Endothelial cell of umbilical vein (primary cell): ENCODE results near the gene HBE1. TPM values are rescaled to one million over a fixed set of nuclear protein-coding genes. Genes with fewer than 3 reads are reported as not detected.

ENCODE experiments used
- BruUV-seq: library from RNA; stranded (reverse); fragments of 400-500 nt; replicated peaks from 2 replicates; lab custom pipeline; 2021; lab: Mats Ljungman, UMichigan
- CTCF ChIA-PET: fragments of 300-600, 350-600 bp; sonication (Branson Sonifier 250); formaldehyde crosslinking; loops from one replicate; lab custom pipeline; 2021; ENCODE audit warnings: antibody characterized with exemption, inconsistent platforms; lab: Charles Lee
- POLR2A ChIA-PET: fragments of 300-600, 350-600 bp; sonication (Branson Sonifier 250); formaldehyde crosslinking; loops from one replicate; lab custom pipeline; 2021; ENCODE audit warnings: antibody characterized with exemption, inconsistent platforms; lab: Charles Lee
- DNase-seq: peaks from one replicate; pipeline ENCODE4 v3.0.0-alpha.2; 2011; ENCODE audit warnings: low read depth, low spot score
- FAIRE-seq: peaks from 2 replicates; lab custom pipeline; 2011; peaks lifted over from hg19 to GRCh38; lab: Jason Lieb, UNC
- H2AFZ ChIP-seq: 2 replicates; pipeline ENCODE4 v1.6.0; 2012; ENCODE audit warnings: low read depth, low read length, control low read depth, inconsistent platforms
- H3K27ac ChIP-seq: 2 replicates; pipeline ENCODE4 v1.5.1; 2011; ENCODE audit warnings: low read depth, mild to moderate bottlenecking, control low read depth, low read length, moderate library complexity; ENCODE audit not compliant: insufficient read depth
- H3K27me3 ChIP-seq, 2 experiments: 2 replicates each; pipeline versions ENCODE4 v1.6.0 to v1.6.1; 2011; ENCODE audit warnings: low read length in 2 of 2, mixed read lengths in 1 of 2; ENCODE audit not compliant: control insufficient read depth in 2 of 2, insufficient read depth in 2 of 2
- H3K36me3 ChIP-seq, 2 experiments: 2 replicates in 1 of 2; 3 replicates in 1 of 2; pipeline ENCODE4 v1.5.1; 2011; ENCODE audit warnings: low read length in 2 of 2, mild to moderate bottlenecking in 1 of 2, moderate library complexity in 1 of 2; ENCODE audit not compliant: control insufficient read depth in 2 of 2, insufficient read depth in 2 of 2; ENCODE audit errors: extremely low read depth in 1 of 2
- H3K4me1 ChIP-seq: 3 replicates; pipeline ENCODE4 v1.5.1; 2011; ENCODE audit warnings: mild to moderate bottlenecking, low read length; ENCODE audit not compliant: control insufficient read depth, insufficient read depth; ENCODE audit errors: extremely low read depth
- H3K4me2 ChIP-seq: 2 replicates; pipeline ENCODE4 v1.6.1; 2011; ENCODE audit warnings: low read length, control low read depth, mixed read lengths; ENCODE audit not compliant: insufficient read depth
- H3K4me3 ChIP-seq, 3 experiments: fragments of 200-600 bp in 1 of 3; sonication (generic), shearing (Covaris generic) in 1 of 3; replicated peaks in 1 of 3; 2 replicates each; pipeline ENCODE4 v1.5.1; 2011 to 2016; ENCODE audit warnings: control low read depth in 3 of 3, low read length in 3 of 3, mild to moderate bottlenecking in 2 of 3, inconsistent platforms in 1 of 3, low read depth in 1 of 3, moderate library complexity in 1 of 3; ENCODE audit not compliant: insufficient read depth in 1 of 3
- H3K79me2 ChIP-seq: 2 replicates; pipeline ENCODE4 v1.6.0; 2012; ENCODE audit warnings: low read length, inconsistent platforms; ENCODE audit not compliant: control insufficient read depth, insufficient read depth
- H3K9ac ChIP-seq: replicated peaks from 2 replicates; pipeline ENCODE3; 2011; ENCODE audit warnings: low read length, control low read depth; ENCODE audit not compliant: insufficient read depth; ENCODE audit errors: extremely low read depth
- H3K9me1 ChIP-seq: replicated peaks from 3 replicates; pipeline ENCODE4 v1.6.0; 2011; ENCODE audit warnings: mild to moderate bottlenecking, low read length; ENCODE audit not compliant: control insufficient read depth, insufficient read depth; ENCODE audit errors: extremely low read depth
- H3K9me3 ChIP-seq: replicated peaks from 2 replicates; pipeline ENCODE4 v1.5.1; 2012; ENCODE audit warnings: low read length, inconsistent platforms; ENCODE audit not compliant: control insufficient read depth, insufficient read depth
- H4K20me1 ChIP-seq: replicated peaks from 2 replicates; pipeline ENCODE3; 2011; ENCODE audit warnings: mild to moderate bottlenecking, low read length; ENCODE audit not compliant: control insufficient read depth, insufficient read depth; ENCODE audit errors: extremely low read depth
- EZH2 ChIP-seq: IDR thresholded peaks from 2 replicates; pipeline ENCODE4 v1.6.1; 2012; ENCODE audit warnings: borderline replicate concordance, low read depth, mild to moderate bottlenecking, moderate library complexity, low read length, inconsistent platforms; ENCODE audit not compliant: severe bottlenecking
- FOS ChIP-seq: IDR thresholded peaks from 2 replicates; pipeline ENCODE4 v1.6.1; 2011; ENCODE audit warnings: mild to moderate bottlenecking, low read length, moderate library complexity, borderline replicate concordance; ENCODE audit not compliant: insufficient read depth
- JUN ChIP-seq: IDR thresholded peaks from 2 replicates; pipeline ENCODE4 v1.6.1; 2011; ENCODE audit warnings: borderline replicate concordance, low read depth; ENCODE audit not compliant: insufficient read length, insufficient read depth
- POLR2A ChIP-seq: IDR thresholded peaks from 2 replicates; pipeline ENCODE4 v1.6.1; 2012; ENCODE audit warnings: low read depth, mild to moderate bottlenecking, control low read depth, low read length
- POLR2AphosphoS5 ChIP-seq: IDR thresholded peaks from 2 replicates; pipeline ENCODE4 v1.6.1; 2012; ENCODE audit warnings: low read depth, mild to moderate bottlenecking, control low read depth, low read length, moderate library complexity; ENCODE audit not compliant: insufficient read depth
- dilution Hi-C: fragments of 300-500 bp; cut with MboI; formaldehyde crosslinking; loops from one replicate; pipeline ENCODE4 v1.15.0; 2019; ENCODE audit warnings: low sequenced_read_pairs; ENCODE audit not compliant: extremely low pct_ligation_motif_present
- intact Hi-C: fragments of 100-400 bp; cut with micrococcal nuclease; formaldehyde crosslinking; loops from one replicate; pipeline ENCODE4 v1.10.0; 2022
- polyA plus RNA-seq, 4 experiments: library from polyadenylated mRNA; depleted of rRNA in 3 of 4; stranded (reverse) in 3 of 4; unstranded in 1 of 4; fragments of >200 nt; gene quantifications; 2 replicates each; pipeline versions ENCODE4 v1.2.1 to v1.2.3, GENCODE V29; 2011 to 2012; ENCODE audit warnings: missing spikeins in 1 of 4
- total RNA-seq: library from RNA; stranded (reverse); gene quantifications from 2 replicates; pipeline ENCODE4 v1.2.3, GENCODE V29; 2021
- TF ChIP-seq, protein P1 (sequence below), 2 donors: IDR thresholded peaks; 1 replicate in 1 of 2; 2 replicates in 1 of 2; pipeline ENCODE4 v1.5.1; 2011; ENCODE audit warnings: low read length in 2 of 2, mild to moderate bottlenecking in 2 of 2, moderate library complexity in 2 of 2, control low read depth in 1 of 2, inconsistent platforms in 1 of 2, low read depth in 1 of 2; ENCODE audit not compliant: insufficient read depth in 1 of 2; ENCODE audit errors: extremely low read depth in 1 of 2
- TF ChIP-seq, protein P2 (sequence below): IDR thresholded peaks from 2 replicates; pipeline ENCODE4 v1.6.1; 2011; ENCODE audit not compliant: insufficient read depth, insufficient read length

HBE1 gene
- total and polyA plus RNA-seq, 2 donors (not counting 3 experiments of a cell fraction or from before 2014, with no cell fraction given): 0.37 TPM; not detected in 1

DNA sequence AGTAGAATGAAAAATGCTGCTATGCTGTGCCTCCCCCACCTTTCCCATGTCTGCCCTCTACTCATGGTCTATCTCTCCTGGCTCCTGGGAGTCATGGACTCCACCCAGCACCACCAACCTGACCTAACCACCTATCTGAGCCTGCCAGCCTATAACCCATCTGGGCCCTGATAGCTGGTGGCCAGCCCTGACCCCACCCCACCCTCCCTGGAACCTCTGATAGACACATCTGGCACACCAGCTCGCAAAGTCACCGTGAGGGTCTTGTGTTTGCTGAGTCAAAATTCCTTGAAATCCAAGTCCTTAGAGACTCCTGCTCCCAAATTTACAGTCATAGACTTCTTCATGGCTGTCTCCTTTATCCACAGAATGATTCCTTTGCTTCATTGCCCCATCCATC, 14.9 kb upstream of the HBE1 start:
- no TSS peak for BruUV-seq
- no peak overlapping the region for H2AFZ ChIP-seq
- H3K4me2 ChIP-seq: no peak overlapping the region
- no peak overlapping the region for H3K4me3 ChIP-seq
- H3K9me3 ChIP-seq: no peaks in the 10 kb centered on the region
- POLR2A ChIA-PET: no interaction called here
- peaks cover 11% of the 10 kb centered on the region for H3K4me1 ChIP-seq
- dilution Hi-C loops (no loop called here), intact Hi-C loops (no loop called here)
- CTCF ChIA-PET: no interaction called here
- DNase-seq (no peak), FAIRE-seq (no peak)
- H3K79me2 ChIP-seq: no peaks in the 10 kb centered on the region
- no peaks in the 10 kb centered on the region for H3K27me3 ChIP-seq
- TF ChIP-seq JUN (no peak), POLR2AphosphoS5 (no peak), POLR2A (no peak), FOS (no peak), EZH2 (no peak)
- TF ChIP-seq, protein P1, sequence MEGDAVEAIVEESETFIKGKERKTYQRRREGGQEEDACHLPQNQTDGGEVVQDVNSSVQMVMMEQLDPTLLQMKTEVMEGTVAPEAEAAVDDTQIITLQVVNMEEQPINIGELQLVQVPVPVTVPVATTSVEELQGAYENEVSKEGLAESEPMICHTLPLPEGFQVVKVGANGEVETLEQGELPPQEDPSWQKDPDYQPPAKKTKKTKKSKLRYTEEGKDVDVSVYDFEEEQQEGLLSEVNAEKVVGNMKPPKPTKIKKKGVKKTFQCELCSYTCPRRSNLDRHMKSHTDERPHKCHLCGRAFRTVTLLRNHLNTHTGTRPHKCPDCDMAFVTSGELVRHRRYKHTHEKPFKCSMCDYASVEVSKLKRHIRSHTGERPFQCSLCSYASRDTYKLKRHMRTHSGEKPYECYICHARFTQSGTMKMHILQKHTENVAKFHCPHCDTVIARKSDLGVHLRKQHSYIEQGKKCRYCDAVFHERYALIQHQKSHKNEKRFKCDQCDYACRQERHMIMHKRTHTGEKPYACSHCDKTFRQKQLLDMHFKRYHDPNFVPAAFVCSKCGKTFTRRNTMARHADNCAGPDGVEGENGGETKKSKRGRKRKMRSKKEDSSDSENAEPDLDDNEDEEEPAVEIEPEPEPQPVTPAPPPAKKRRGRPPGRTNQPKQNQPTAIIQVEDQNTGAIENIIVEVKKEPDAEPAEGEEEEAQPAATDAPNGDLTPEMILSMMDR (IDR thresholded peaks at IDR 0.05; ENCODE audit: extremely low read depth in 1 of 2, insufficient read depth in 1 of 2, low read depth in 1 of 2, low read length in 2 of 2): no peak
- TF ChIP-seq, protein P2, sequence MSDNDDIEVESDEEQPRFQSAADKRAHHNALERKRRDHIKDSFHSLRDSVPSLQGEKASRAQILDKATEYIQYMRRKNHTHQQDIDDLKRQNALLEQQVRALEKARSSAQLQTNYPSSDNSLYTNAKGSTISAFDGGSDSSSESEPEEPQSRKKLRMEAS: no peak
- no peak overlapping the region for H3K9ac ChIP-seq
- no peaks in the 10 kb centered on the region for H3K9me1 ChIP-seq
- H4K20me1 ChIP-seq: no peaks in the 10 kb centered on the region
- no peaks in the 10 kb centered on the region for H3K36me3 ChIP-seq
- H3K27ac ChIP-seq: no peak overlapping the region
